AG04449 (cell line): ENCODE data around the gene LILRA2.
"Not testable (repeated sequence)": the region's sequence is repeated elsewhere in the genome, so short reads cannot be mapped to it uniquely, and the experiment has no call there.

Experiments used
- CTCF ChIA-PET: fragments of 350-600 bp; formaldehyde crosslinking; extraction: SDS; loops from one replicate; lab custom pipeline; 2021; ENCODE audit warnings: antibody characterized with exemption; lab: Yijun Ruan, JAX
- POLR2A ChIA-PET: fragments of 400-600, 350-600 bp; formaldehyde crosslinking; extraction: SDS; loops from one replicate; lab custom pipeline; 2020; ENCODE audit warnings: antibody characterized with exemption, inconsistent platforms; lab: Yijun Ruan, JAX
- DNase-seq: peaks from one replicate; pipeline ENCODE4 v3.0.0-alpha.2; 2010; ENCODE audit warnings: low read depth, low spot score
- H3K4me3 ChIP-seq: 2 replicates; pipeline ENCODE4 v1.5.1; 2011; ENCODE audit warnings: low read depth, mild to moderate bottlenecking, control low read depth, low read length
- TF ChIP-seq, protein P1 (sequence below): IDR thresholded peaks from one replicate; pipeline ENCODE4 v1.5.1; 2011; ENCODE audit warnings: mild to moderate bottlenecking, moderate library complexity, low read length, control low read depth, inconsistent platforms; ENCODE audit not compliant: insufficient read depth; ENCODE audit errors: missing control alignments

LILRA2 gene

DNA sequence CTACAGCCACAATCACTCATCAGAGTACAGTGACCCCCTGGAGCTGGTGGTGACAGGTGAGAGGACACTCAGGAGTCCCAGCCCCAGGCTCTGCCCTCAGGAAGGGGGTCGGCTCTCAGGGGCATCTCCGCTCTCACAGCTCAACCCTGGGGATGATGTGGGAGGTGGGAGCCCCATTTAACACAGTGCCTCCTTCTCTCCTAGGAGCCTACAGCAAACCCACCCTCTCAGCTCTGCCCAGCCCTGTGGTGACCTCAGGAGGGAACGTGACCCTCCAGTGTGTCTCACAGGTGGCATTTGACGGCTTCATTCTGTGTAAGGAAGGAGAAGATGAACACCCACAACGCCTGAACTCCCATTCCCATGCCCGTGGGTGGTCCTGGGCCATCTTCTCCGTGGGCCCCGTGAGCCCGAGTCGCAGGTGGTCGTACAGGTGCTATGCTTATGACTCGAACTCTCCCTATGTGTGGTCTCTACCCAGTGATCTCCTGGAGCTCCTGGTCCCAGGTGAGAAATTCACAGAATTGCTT lies 1.0 kb downstream of the LILRA2 start:
- ChIA-PET POLR2A (no interaction called here), CTCF (no interaction called here)
- H3K4me3 ChIP-seq, result no peak overlapping the region
- TF ChIP-seq, protein P1, sequence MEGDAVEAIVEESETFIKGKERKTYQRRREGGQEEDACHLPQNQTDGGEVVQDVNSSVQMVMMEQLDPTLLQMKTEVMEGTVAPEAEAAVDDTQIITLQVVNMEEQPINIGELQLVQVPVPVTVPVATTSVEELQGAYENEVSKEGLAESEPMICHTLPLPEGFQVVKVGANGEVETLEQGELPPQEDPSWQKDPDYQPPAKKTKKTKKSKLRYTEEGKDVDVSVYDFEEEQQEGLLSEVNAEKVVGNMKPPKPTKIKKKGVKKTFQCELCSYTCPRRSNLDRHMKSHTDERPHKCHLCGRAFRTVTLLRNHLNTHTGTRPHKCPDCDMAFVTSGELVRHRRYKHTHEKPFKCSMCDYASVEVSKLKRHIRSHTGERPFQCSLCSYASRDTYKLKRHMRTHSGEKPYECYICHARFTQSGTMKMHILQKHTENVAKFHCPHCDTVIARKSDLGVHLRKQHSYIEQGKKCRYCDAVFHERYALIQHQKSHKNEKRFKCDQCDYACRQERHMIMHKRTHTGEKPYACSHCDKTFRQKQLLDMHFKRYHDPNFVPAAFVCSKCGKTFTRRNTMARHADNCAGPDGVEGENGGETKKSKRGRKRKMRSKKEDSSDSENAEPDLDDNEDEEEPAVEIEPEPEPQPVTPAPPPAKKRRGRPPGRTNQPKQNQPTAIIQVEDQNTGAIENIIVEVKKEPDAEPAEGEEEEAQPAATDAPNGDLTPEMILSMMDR, result no peak
- DNase-seq, result no peak

DNA sequence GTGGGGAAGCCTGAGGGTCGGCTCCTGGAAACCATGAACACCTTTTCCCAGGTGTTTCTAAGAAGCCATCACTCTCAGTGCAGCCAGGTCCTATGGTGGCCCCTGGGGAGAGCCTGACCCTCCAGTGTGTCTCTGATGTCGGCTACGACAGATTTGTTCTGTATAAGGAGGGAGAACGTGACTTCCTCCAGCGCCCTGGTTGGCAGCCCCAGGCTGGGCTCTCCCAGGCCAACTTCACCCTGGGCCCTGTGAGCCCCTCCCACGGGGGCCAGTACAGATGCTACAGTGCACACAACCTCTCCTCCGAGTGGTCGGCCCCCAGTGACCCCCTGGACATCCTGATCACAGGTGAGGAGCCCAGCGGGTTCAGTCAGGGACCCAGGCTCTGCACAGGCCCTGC lies 1.6 kb downstream of the LILRA2 start:
- CTCF ChIA-PET, H3K4me3 ChIP-seq, POLR2A ChIA-PET, DNase-seq: not testable (repeated sequence)

DNA sequence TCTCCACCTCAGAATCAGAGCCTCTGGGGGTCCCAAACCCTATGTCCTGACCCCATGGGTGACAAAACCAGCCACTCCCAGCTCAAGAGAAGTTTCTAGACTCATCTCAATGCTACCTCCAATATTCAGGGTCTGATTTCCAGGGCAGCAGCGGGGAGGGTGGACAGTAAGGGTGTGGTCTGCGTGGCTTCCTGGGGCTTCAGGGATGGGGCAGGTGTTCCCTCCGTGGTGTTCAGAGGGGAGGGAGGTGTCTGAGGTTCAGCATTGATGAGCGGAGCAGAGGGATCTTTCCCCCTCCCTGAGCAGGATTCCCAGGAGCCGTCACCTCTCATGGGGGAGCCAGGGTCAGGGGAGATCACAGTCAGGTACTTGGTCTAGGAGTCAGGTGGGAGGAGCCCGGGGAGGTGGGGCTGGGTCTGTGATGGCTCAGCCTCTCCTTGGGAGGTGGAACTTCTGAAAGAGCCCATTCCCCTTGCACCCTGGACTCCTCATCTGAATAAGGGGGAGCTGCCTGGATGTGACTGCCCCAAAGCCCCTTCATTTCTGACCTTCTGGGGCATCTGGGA lies 2.9 kb downstream of the LILRA2 start:
- DNase-seq, result no peak
- TF ChIP-seq, protein P1, result no peak
- no peak overlapping the region for H3K4me3 ChIP-seq
- POLR2A ChIA-PET, result no interaction called here
- CTCF ChIA-PET, result no interaction called here

DNA sequence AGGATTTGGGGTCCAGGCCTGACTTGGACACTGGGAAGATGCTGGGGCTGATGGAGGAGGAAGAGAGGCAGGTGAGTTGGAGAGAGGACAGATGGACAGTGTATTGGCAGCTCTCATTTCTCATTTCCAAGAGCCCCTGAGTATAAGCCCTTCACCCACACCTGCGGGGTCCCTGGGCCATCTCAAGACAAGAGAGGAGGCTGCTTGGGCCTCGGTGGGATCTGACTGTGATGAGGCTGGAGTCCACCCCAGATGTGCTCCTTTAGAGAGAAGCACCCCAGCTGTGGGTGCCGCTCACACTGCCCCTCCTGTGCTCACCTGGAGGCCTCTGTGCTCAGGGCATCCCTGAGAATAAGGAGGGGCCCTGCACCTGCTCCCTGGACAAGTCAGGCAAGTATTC lies 3.7 kb downstream of the LILRA2 start:
- CTCF ChIA-PET, result no interaction called here
- TF ChIP-seq, protein P1, result no peak
- H3K4me3 ChIP-seq, result no peak overlapping the region
- DNase-seq, result no peak
- POLR2A ChIA-PET, result no interaction called here

DNA sequence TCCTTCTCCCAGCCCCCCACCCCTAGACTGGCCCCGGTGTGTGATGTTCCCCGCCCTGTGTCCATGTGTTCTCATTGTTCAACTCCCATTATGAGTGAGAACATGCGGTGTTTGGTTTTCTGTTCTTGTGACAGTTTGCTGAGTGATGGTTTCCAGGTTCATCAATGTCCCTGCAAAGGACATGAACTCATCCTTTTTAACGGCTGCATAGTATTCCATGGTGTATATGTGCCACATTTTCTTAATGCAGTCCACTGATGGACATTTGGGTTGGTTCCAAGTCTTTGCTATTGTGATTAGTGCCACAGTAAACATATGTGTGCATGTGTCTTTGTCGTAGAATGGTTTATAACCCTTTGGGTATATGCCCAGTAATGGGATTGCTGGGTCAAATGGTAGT lies 4.7 kb downstream of the LILRA2 start:
- POLR2A ChIA-PET, H3K4me3 ChIP-seq, CTCF ChIA-PET, DNase-seq: not testable (repeated sequence)

DNA sequence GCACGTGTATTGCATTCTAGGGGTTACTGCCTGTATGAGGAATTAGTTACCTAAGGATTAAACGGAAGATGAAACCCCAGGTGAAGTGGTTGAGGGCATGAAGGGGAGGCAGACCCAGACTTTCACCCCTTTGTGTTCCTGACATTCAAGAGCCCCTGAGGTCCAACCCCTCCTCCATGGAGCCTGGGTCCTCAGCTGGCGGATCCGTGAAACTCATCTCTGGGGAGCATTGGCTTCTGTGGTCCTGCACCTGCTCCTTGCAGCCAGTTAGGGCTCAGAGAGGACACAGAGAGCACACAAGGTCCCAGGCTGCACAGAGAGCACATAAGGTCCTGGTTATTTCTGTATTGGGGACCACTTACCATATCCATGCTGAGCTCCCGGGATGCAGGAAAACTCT lies 12.8 kb downstream of the LILRA2 start:
- ChIA-PET CTCF (no interaction called here), POLR2A (no interaction called here)
- DNase-seq, result no peak
- TF ChIP-seq, protein P1, result no peak
- H3K4me3 ChIP-seq, result no peak overlapping the region

DNA sequence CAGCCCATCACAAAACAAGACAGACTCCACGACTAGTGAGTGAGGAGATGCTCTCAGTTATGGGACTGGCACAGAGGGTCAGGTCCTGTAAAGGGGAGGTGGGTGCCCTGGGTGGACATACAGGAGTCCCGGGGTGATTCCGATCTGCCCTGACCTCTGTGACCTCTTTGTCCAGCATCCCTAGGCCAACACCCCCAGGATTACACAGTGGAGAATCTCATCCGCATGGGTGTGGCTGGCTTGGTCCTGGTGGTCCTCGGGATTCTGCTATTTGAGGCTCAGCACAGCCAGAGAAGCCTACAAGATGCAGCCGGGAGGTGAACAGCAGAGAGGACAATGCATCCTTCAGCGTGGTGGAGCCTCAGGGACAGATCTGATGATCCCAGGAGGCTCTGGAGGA lies 13.4 kb downstream of the LILRA2 start:
- ChIA-PET CTCF (no interaction called here), POLR2A (no interaction called here)
- no peak for DNase-seq
- H3K4me3 ChIP-seq, result no peak overlapping the region
- TF ChIP-seq, protein P1, result no peak

DNA sequence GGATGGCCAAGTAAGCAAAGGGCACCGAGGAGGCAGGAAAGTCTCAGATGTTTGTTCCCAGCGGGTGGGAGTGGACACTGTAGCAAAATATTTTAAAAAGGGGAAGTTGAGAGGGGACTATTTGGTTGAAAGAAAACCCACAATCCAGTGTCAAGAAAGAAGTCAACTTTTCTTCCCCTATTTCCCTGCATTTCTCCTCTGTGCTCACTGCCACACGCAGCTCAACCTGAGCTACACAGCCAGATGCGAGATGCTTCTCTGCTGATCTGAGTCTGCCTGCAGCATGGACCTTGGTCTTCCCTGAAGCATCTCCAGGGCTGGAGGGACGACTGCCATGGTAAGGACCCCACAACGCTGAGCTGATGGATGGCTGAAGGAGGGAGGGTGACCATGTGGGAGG lies 19.9 kb downstream of the LILRA2 start, which contains the start of gene LILRA1:
Gene LILRA1, plus strand, starts transcription at position 188 of the 400 bp plus-strand sequence. CDS start 613 bp downstream, outside the sequence.
- POLR2A ChIA-PET, CTCF ChIA-PET, H3K4me3 ChIP-seq, DNase-seq: not testable (repeated sequence)

DNA sequence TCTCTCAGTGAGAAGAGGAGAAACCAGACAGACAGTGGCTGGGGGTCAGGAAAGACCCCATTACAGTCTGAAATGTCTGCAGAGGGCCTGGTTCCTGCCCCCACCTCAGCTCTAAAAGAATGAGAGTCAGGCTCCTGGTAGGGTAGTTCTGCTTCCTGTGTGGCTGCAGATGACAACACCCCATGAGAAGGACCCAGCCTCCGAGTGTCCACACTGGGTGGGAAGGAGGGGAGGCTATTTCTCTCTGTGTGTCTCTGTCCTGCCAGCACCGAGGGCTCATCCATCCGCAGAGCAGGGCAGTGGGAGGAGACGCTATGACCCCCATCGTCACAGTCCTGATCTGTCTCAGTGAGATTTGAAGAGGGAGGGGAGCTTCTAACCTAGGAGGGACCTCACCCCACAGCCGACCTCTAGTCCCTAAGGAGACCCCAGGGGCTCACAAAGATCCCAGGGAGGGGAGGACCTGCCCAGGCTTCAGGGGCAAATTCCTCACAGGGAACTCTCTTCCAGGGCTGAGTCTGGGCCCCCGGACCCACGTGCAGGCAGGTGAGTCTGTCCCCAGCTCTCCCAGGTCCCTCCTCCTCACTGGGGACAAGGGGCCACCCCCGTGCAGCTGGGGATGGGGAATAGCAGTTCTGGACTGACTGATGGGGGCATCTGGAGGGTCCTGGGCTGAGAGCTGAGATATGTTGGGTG lies 20.5 kb downstream of the LILRA2 start:
- POLR2A ChIA-PET, CTCF ChIA-PET, H3K4me3 ChIP-seq, DNase-seq: not testable (repeated sequence)
